Sigmoid colon (tissue), 3 donors: ENCODE measurements around the gene GFM1.

Experiments used
- POLR2A ChIP-seq, 2 donors: fragments of 450-650 bp; IDR thresholded peaks; one replicate each; pipeline ENCODE4 v1.6.1; 2016; ENCODE audit warnings: antibody characterized with exemption in 2 of 2, mild to moderate bottlenecking in 2 of 2, moderate library complexity in 2 of 2
- TF ChIP-seq, protein P1 (sequence below), 4 experiments: fragments of 450-650 bp in 3 of 4; fragments of 200-600 bp in 1 of 4; IDR thresholded peaks; one replicate each; pipeline ENCODE4 v1.5.1; 2016 to 2019; ENCODE audit warnings: antibody characterized with exemption in 4 of 4, mild to moderate bottlenecking in 3 of 4, moderate library complexity in 2 of 4

DNA sequence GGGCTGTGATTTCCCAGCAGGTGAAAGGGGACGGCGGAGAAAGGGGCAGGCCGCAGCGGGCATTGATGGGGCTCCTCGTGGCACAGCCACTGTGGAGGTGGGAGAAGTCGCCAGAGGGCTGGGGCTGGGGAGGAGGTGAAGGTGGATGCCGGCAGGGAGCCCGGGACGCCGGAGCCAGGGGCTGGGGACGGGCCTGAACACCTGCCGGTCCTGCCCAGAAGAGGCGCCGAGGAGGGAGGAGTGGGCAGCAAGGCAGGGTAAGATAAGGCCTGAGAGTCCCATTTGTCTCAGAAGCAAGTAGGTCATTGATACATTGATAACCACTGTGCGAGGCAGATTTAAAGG lies 88.5 kb downstream of the GFM1 start:
- TF ChIP-seq, protein P1, sequence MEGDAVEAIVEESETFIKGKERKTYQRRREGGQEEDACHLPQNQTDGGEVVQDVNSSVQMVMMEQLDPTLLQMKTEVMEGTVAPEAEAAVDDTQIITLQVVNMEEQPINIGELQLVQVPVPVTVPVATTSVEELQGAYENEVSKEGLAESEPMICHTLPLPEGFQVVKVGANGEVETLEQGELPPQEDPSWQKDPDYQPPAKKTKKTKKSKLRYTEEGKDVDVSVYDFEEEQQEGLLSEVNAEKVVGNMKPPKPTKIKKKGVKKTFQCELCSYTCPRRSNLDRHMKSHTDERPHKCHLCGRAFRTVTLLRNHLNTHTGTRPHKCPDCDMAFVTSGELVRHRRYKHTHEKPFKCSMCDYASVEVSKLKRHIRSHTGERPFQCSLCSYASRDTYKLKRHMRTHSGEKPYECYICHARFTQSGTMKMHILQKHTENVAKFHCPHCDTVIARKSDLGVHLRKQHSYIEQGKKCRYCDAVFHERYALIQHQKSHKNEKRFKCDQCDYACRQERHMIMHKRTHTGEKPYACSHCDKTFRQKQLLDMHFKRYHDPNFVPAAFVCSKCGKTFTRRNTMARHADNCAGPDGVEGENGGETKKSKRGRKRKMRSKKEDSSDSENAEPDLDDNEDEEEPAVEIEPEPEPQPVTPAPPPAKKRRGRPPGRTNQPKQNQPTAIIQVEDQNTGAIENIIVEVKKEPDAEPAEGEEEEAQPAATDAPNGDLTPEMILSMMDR (IDR thresholded peaks at IDR 0.05), result no peak
- no peak for TF ChIP-seq POLR2A (IDR thresholded peaks at IDR 0.05)
